H1 (cell line): ENCODE data around the gene TYR. TPM values are rescaled to one million over a fixed set of nuclear protein-coding genes. Genes with fewer than 3 reads are reported as not detected.

ENCODE experiments used
- CTCF ChIA-PET: fragments of 300-600 bp; sonication (Branson Sonifier 250); formaldehyde crosslinking; loops from one replicate; lab custom pipeline; 2021; ENCODE audit not compliant: partially characterized antibody; lab: Charles Lee
- POLR2A ChIA-PET: fragments of 300-600 bp; sonication (Branson Sonifier 250); formaldehyde crosslinking; loops from one replicate; lab custom pipeline; 2021; ENCODE audit warnings: inconsistent platforms; ENCODE audit not compliant: partially characterized antibody; lab: Charles Lee
- DNase-seq, 2 experiments: peaks; one replicate each; pipeline versions ENCODE4 v3.0.0 to v3.0.0-alpha.2; 2010 to 2022; ENCODE audit warnings: low spot score in 2 of 2, low read depth in 1 of 2, mixed read lengths in 1 of 2
- FAIRE-seq: peaks from 2 replicates; lab custom pipeline; 2011; peaks lifted over from hg19 to GRCh38; lab: Jason Lieb, UNC
- H2AFZ ChIP-seq: 2 replicates; pipeline ENCODE4 v1.8.1; 2012; ENCODE audit warnings: low read length, inconsistent platforms
- H2AK5ac ChIP-seq: 2 replicates; pipeline ENCODE4 v1.6.1; 2013; ENCODE audit warnings: low read depth, low read length
- H2BK120ac ChIP-seq: replicated peaks from 2 replicates; pipeline ENCODE3; 2013; ENCODE audit warnings: low read depth, low read length, inconsistent platforms
- H2BK12ac ChIP-seq: 2 replicates; pipeline ENCODE4 v1.6.1; 2013; ENCODE audit warnings: low read depth, low read length
- H2BK15ac ChIP-seq: 2 replicates; pipeline ENCODE4 v1.6.1; 2013; ENCODE audit warnings: low read length
- H2BK20ac ChIP-seq: 2 replicates; pipeline ENCODE4 v1.6.1; 2013; ENCODE audit warnings: low read length
- H2BK5ac ChIP-seq: 2 replicates; pipeline ENCODE4 v1.6.1; 2013; ENCODE audit warnings: low read depth, low read length
- H3K14ac ChIP-seq: 2 replicates; pipeline ENCODE4 v1.6.1; 2013; ENCODE audit warnings: inconsistent platforms; ENCODE audit not compliant: insufficient read length
- H3K18ac ChIP-seq: 2 replicates; pipeline ENCODE4 v1.6.1; 2013; ENCODE audit warnings: low read length; ENCODE audit errors: extremely low read depth
- H3K23ac ChIP-seq: 2 replicates; pipeline ENCODE4 v1.6.1; 2013; ENCODE audit warnings: inconsistent platforms; ENCODE audit not compliant: insufficient read length
- H3K23me2 ChIP-seq: 2 replicates; pipeline ENCODE4 v1.6.1; 2013; ENCODE audit warnings: low read depth, low read length
- H3K27ac ChIP-seq: 2 replicates; pipeline ENCODE4 v1.6.1; 2011; ENCODE audit warnings: low read depth, low read length, inconsistent platforms
- H3K27me3 ChIP-seq, 4 experiments: replicated peaks in 1 of 4; 1 replicate in 1 of 4; 2 replicates in 3 of 4; pipeline versions ENCODE4 v1.6.1 to v1.8.1; 2011 to 2013; ENCODE audit warnings: low read length in 3 of 4, mild to moderate bottlenecking in 3 of 4, inconsistent platforms in 2 of 4, mixed read lengths in 2 of 4, moderate library complexity in 1 of 4; ENCODE audit not compliant: control insufficient read depth in 3 of 4, insufficient read depth in 3 of 4; ENCODE audit errors: extremely low read depth in 1 of 4
- H3K36me3 ChIP-seq, 4 experiments: 2 replicates each; pipeline versions ENCODE4 v1.6.1 to v1.8.1; 2011 to 2013; ENCODE audit warnings: mild to moderate bottlenecking in 4 of 4, low read length in 3 of 4, moderate library complexity in 2 of 4, control low read depth in 1 of 4, inconsistent platforms in 1 of 4; ENCODE audit not compliant: insufficient read depth in 4 of 4, control insufficient read depth in 2 of 4
- H3K4ac ChIP-seq: replicated peaks from 2 replicates; pipeline ENCODE3; 2013; ENCODE audit warnings: low read length, low read depth, mixed read lengths, inconsistent platforms; ENCODE audit not compliant: insufficient read length
- H3K4me1 ChIP-seq, 4 experiments: replicated peaks in 1 of 4; 1 replicate in 1 of 4; 2 replicates in 3 of 4; pipeline versions ENCODE4 v1.6.1 to v1.8.1; 2011 to 2013; ENCODE audit warnings: low read length in 3 of 4, inconsistent platforms in 2 of 4, mixed read lengths in 1 of 4; ENCODE audit not compliant: insufficient read depth in 4 of 4, control insufficient read depth in 3 of 4
- H3K4me2 ChIP-seq, 2 experiments: 2 replicates each; pipeline versions ENCODE4 v1.6.1 to v1.8.1; 2011 to 2013; ENCODE audit warnings: low read depth in 2 of 2, low read length in 2 of 2, control low read depth in 1 of 2, inconsistent platforms in 1 of 2, mild to moderate bottlenecking in 1 of 2; ENCODE audit not compliant: insufficient read depth in 1 of 2
- H3K4me3 ChIP-seq, 4 experiments: fragments of 200-600, 300-600 bp in 1 of 4; sonication (generic), shearing (Covaris generic), sonication (Bioruptor Twin) in 1 of 4; 2 replicates each; pipeline versions ENCODE4 v1.5.1 to v1.8.1; 2011 to 2016; ENCODE audit warnings: low read length in 4 of 4, low read depth in 3 of 4, control low read depth in 2 of 4, inconsistent platforms in 2 of 4, mild to moderate bottlenecking in 2 of 4, mixed read lengths in 1 of 4, moderate library complexity in 1 of 4; ENCODE audit not compliant: insufficient read depth in 2 of 4; ENCODE audit errors: extremely low read depth in 1 of 4
- H3K56ac ChIP-seq: replicated peaks from 2 replicates; pipeline ENCODE3; 2013; ENCODE audit warnings: low read depth, mild to moderate bottlenecking, mixed read lengths, low read length, inconsistent platforms; ENCODE audit not compliant: insufficient read length
- H3K79me1 ChIP-seq: 2 replicates; pipeline ENCODE4 v1.6.1; 2013; ENCODE audit warnings: low read depth, low read length, control low read depth
- H3K79me2 ChIP-seq, 2 experiments: 2 replicates each; pipeline versions ENCODE4 v1.6.1 to v1.8.1; 2012 to 2013; ENCODE audit warnings: low read length in 2 of 2, mild to moderate bottlenecking in 2 of 2, inconsistent platforms in 1 of 2; ENCODE audit not compliant: insufficient read depth in 2 of 2, control insufficient read depth in 1 of 2
- H3K9ac ChIP-seq, 4 experiments: replicated peaks in 1 of 4; 1 replicate in 1 of 4; 2 replicates in 3 of 4; pipeline versions ENCODE4 v1.6.1 to v1.8.1; 2011 to 2013; ENCODE audit warnings: low read depth in 3 of 4, low read length in 3 of 4, control low read depth in 2 of 4, mild to moderate bottlenecking in 2 of 4, moderate library complexity in 2 of 4, inconsistent platforms in 1 of 4; ENCODE audit errors: extremely low read depth in 1 of 4
- H3K9me3 ChIP-seq, 2 experiments: 2 replicates each; pipeline versions ENCODE4 v1.6.1 to v1.8.1; 2012 to 2013; ENCODE audit warnings: mild to moderate bottlenecking in 2 of 2, moderate library complexity in 2 of 2, control low read depth in 1 of 2, inconsistent platforms in 1 of 2, low read depth in 1 of 2, low read length in 1 of 2, mixed read lengths in 1 of 2; ENCODE audit not compliant: insufficient read depth in 2 of 2
- H4K20me1 ChIP-seq, 2 experiments: replicated peaks in 1 of 2; 2 replicates each; pipeline versions ENCODE3 to v1.8.1; 2011 to 2013; ENCODE audit warnings: inconsistent platforms in 2 of 2, low read length in 2 of 2, mild to moderate bottlenecking in 1 of 2; ENCODE audit not compliant: insufficient read depth in 2 of 2, control insufficient read depth in 1 of 2
- H4K5ac ChIP-seq: 2 replicates; pipeline ENCODE4 v1.6.1; 2013; ENCODE audit warnings: low read length, low read depth, mixed read lengths, inconsistent platforms; ENCODE audit not compliant: insufficient read length
- H4K8ac ChIP-seq: 2 replicates; pipeline ENCODE4 v1.8.0; 2013; ENCODE audit warnings: mild to moderate bottlenecking, moderate library complexity, low read length, inconsistent platforms; ENCODE audit not compliant: insufficient read depth; ENCODE audit errors: extremely low read depth
- H4K91ac ChIP-seq: replicated peaks from 2 replicates; pipeline ENCODE3; 2013; ENCODE audit warnings: low read length, mixed read lengths, inconsistent platforms; ENCODE audit not compliant: insufficient read length
- CHD2 ChIP-seq: IDR thresholded peaks from 2 replicates; pipeline ENCODE4 v1.6.1; 2012; ENCODE audit warnings: low read length, improper control_type of control experiment
- CTBP2 ChIP-seq: IDR thresholded peaks from 2 replicates; pipeline ENCODE4 v1.7.0; 2011; ENCODE audit warnings: borderline replicate concordance, mild to moderate bottlenecking, moderate library complexity, mixed read lengths, low read length; ENCODE audit not compliant: insufficient read depth, insufficient read length
- FOSL1 ChIP-seq: IDR thresholded peaks from 2 replicates; pipeline ENCODE4 v1.6.1; 2011; ENCODE audit warnings: mild to moderate bottlenecking, low read depth, low read length, moderate library complexity; ENCODE audit not compliant: insufficient read depth
- GABPA ChIP-seq: IDR thresholded peaks from 2 replicates; pipeline ENCODE4 v1.6.1; 2011; ENCODE audit warnings: mild to moderate bottlenecking, low read length, moderate library complexity, borderline replicate concordance; ENCODE audit not compliant: insufficient read depth
- GTF2F1 ChIP-seq: IDR thresholded peaks from 2 replicates; pipeline ENCODE4 v1.6.1; 2012; ENCODE audit warnings: low read depth, low read length, improper control_type of control experiment, borderline replicate concordance
- RBBP5 ChIP-seq: IDR thresholded peaks from 2 replicates; pipeline ENCODE4 v1.7.1; 2012; ENCODE audit warnings: low read depth, mild to moderate bottlenecking, inconsistent platforms, low read length, moderate library complexity, borderline replicate concordance
- RFX5 ChIP-seq: IDR thresholded peaks from 2 replicates; pipeline ENCODE4 v1.6.1; 2011; ENCODE audit warnings: low read depth, low read length, improper control_type of control experiment, borderline replicate concordance
- SP1 ChIP-seq: IDR thresholded peaks from 2 replicates; pipeline ENCODE4 v1.6.1; 2011; ENCODE audit warnings: low read depth, low read length
- TAF1 ChIP-seq: IDR thresholded peaks from 2 replicates; pipeline ENCODE4 v1.6.1; 2011; ENCODE audit warnings: mild to moderate bottlenecking, low read depth, low read length
- WGBS, 2 experiments: shearing (Covaris generic) in 1 of 2; methylation state at CpG; one replicate each; pipeline versions ENCODE4 v1.1.6 to v1.1.7; 2013 to 2015; ENCODE audit warnings: low lambda C conversion rate in 2 of 2, mixed read lengths in 2 of 2, inconsistent platforms in 1 of 2, low coverage in 1 of 2, missing lambda C conversion rate in 1 of 2; ENCODE audit not compliant: insufficient replicate concordance in 2 of 2, insufficient coverage in 1 of 2, insufficient read length in 1 of 2; ENCODE audit errors: extremely low coverage in 1 of 2, missing lambda C conversion rate in 1 of 2; 5-methylcytosine and 5-hydroxymethylcytosine counted together
- polyA plus RNA-seq, 7 experiments: library from polyadenylated mRNA; depleted of rRNA in 3 of 7; stranded (reverse) in 5 of 7; unstranded in 2 of 7; fragments of >200 nt in 5 of 7; fragments of 200-250 nt in 2 of 7; gene quantifications; 1 replicate in 5 of 7; 2 replicates in 1 of 7; 4 replicates in 1 of 7; pipeline versions ENCODE4 v1.2.1 to v1.2.3, GENCODE V29; 2011 to 2013; ENCODE audit warnings: missing spikeins in 2 of 7, mixed read lengths in 2 of 7
- total RNA-seq: library from RNA; stranded (reverse); fragmentation: NEBNext Ultra II Directional; extraction: Animal tissue kit (Norgen Biotek cat#: 25700); gene quantifications from 2 replicates; pipeline ENCODE4 v1.2.1, GENCODE V29; 2021

Gene TYR
- total and polyA plus RNA-seq, 2 of the 8 experiments (the other 6 are each of a cell fraction or from before 2014, with no cell fraction given): not detected

DNA sequence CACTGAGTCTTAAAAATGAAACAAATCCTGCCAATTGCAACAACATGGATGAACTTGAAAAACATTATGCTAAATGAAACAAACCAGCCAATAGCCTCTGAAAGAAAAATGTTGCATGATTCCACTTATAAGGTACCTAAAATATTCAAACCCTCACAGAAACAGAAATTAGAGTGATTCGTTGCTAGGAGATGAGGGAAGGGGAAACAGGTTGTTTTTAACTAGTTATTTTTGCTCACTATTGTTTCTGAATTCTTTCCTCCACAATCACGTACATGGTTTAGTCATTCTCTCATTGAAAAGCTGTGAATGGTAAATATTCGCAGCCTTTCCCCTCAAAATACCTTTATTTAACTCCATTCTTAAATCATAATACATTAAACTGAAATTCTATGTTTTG, 14.0 kb upstream of the TYR start:
- H2AK5ac ChIP-seq: no peak overlapping the region
- H3K4me1 ChIP-seq: no peaks in the 10 kb centered on the region
- no peak overlapping the region for H2BK15ac ChIP-seq
- H2BK20ac ChIP-seq: no peak overlapping the region
- H4K8ac ChIP-seq: no peak overlapping the region
- no peak overlapping the region for H2BK120ac ChIP-seq
- 87% methylated on average over 3 of the region's 3 CpGs; no CpG with 5 or more reads in 1 of the 2 experiments for WGBS, 2 experiments
- H3K9ac ChIP-seq: no peak overlapping the region
- no peak overlapping the region for H4K91ac ChIP-seq
- no peaks in the 10 kb centered on the region for H3K27me3 ChIP-seq
- no peak overlapping the region for H4K5ac ChIP-seq
- H3K14ac ChIP-seq: no peak overlapping the region
- no peaks in the 10 kb centered on the region for H3K36me3 ChIP-seq
- ChIA-PET POLR2A (no interaction called here), CTCF (no interaction called here)
- no peak overlapping the region for H3K4me2 ChIP-seq
- no peaks in the 10 kb centered on the region for H3K9me3 ChIP-seq
- H3K79me1 ChIP-seq: no peaks in the 10 kb centered on the region
- no peak overlapping the region for H3K56ac ChIP-seq
- H3K4ac ChIP-seq: no peak overlapping the region
- FAIRE-seq: no peak
- H2BK5ac ChIP-seq: no peak overlapping the region
- H3K4me3 ChIP-seq: no peak overlapping the region
- no peak overlapping the region for H2BK12ac ChIP-seq
- no peaks in the 10 kb centered on the region for H3K23me2 ChIP-seq
- DNase-seq: no peak
- no peak overlapping the region for H3K18ac ChIP-seq
- no peaks in the 10 kb centered on the region for H3K79me2 ChIP-seq
- H2AFZ ChIP-seq: no peak overlapping the region
- H3K23ac ChIP-seq: no peak overlapping the region
- H3K27ac ChIP-seq: no peak overlapping the region
- no peaks in the 10 kb centered on the region for H4K20me1 ChIP-seq
- TF ChIP-seq CTBP2: no peak
- no peak for TF ChIP-seq CHD2
- no peak for TF ChIP-seq GABPA
- no peak for TF ChIP-seq TAF1
- no peak for TF ChIP-seq FOSL1
- TF ChIP-seq SP1: no peak
- no peak for TF ChIP-seq GTF2F1
- TF ChIP-seq RBBP5: no peak
- TF ChIP-seq RFX5: no peak
